Limb (tissue), 2 donors: ENCODE measurements around the gene MRGPRD.
"Not testable (repeated sequence)": the region's sequence is repeated elsewhere in the genome, so short reads cannot be mapped to it uniquely, and the experiment has no call there.

Experiments used
- DNase-seq, 2 donors: peaks; one replicate each; pipeline ENCODE4 v3.0.0-alpha.2; 2016; ENCODE audit errors: extremely low spot score in 2 of 2

Gene MRGPRD

DNA sequence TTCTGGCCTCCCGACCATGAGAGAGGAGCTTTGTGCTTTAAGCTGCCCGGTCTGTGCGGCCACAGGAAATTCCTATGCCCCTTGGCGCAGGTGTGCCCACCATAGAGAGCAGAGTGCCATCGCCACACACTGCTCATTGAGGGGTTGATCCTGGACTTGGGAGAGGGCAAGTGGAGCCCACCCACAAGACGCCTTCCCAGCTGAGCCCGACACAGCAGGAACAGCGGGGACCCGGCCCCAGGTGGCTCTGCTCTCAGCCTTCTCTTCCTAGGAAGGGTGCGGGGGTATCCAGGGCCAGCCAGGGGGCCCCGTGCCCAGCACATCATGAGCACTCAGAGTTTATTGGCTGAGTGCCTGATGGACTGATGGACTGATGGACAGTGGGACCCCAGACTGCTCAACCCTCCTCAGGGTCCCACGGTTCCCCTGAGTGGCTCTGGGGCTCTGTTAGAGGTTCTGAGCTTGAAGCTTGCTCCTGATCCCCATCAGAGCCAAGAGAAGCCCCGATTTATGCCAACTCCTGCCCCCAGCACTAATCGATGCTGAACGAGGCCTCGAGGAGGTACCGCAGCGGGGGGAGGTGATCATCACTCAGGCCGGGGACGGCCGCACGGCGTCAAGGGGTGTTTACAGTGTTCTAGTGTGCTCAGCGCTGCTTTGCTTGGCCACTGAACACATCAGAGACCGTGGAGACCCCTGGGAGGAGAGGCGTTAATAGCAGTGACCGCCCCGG lies 13.5 kb upstream of the MRGPRD start:
- DNase-seq = no peak

DNA sequence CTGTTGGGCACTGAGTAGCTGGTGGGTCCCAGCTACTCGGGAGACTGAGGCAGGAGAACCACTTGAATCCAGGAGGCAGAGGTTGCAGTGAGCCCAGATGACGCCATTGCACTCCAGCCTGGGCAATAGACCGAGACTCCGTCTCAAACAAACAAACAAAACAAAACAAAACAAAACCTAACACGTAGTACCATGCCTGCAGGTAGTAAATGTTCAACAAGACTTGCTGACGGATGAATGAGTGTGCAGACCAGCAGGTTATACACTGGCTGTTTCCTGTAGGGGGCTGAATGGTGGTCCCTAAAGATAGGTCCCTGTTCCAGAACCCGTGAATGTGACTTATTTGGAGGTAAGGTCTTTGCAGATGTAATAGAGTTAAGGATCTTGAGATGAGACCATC lies 12.8 kb upstream of the MRGPRD start:
- no peak for DNase-seq

DNA sequence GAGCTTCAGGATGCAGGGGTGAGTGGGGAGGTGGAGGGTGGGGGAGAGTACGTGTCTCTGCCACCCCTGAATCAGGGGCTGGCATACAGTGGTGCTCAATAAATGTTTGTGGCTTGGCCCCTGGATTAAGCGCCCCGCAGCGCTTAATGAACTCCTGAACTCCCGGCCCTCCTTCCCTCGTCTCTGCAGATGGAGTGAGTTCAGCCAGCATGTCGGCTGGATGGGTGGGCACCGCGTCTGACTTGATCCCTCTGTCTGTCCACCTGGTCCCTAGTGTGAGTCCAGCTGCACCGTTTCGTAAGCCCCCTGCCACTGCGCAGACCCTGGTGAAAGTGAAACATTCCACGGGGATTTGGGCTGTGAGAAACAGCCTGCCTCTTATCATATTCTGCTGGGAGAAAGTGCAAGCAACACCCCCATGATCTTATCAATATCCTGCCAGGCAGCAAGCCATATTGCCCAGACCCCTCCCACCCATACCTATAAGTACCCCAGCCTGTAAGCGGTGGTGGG lies 12.0 kb upstream of the MRGPRD start:
- DNase-seq = no peak

DNA sequence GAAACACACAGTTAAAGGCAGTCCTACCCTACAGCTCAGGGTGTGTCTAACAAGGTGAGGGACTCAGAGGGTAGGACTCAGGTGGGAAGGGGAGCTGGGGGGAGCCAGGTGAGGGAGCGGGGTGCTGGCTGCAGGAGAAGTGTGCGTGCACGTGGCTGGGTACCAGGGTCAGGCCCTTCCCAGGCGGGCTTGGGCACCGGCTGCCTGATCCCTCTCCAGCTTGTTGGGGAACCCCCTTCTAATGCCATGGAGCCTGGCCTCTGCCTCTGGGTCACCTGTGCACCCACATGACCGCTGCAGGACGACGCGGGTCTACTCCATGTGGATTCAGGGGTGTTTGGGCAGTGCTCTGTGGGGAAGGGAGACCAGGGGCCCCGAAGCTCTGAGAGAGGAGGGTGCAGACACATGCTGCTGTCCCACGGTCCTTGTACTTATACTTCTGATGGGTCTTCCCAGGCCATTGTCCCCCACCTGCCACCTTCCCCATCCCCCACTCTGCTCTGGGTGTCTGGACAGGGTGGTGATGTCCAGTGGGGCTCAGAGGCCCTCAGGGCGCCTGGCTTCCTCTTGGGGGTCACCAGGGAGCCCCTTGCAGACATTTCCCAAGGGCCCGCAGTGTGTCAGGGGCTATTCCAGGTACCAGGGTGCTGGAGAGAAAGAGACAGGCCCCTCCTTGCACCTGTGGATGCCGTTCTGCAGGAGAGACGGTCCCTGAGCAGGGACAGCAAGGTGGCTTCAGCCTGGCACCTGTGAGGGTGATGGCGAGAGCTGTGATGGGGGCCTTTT lies 10.4 kb upstream of the MRGPRD start:
- no peak for DNase-seq

DNA sequence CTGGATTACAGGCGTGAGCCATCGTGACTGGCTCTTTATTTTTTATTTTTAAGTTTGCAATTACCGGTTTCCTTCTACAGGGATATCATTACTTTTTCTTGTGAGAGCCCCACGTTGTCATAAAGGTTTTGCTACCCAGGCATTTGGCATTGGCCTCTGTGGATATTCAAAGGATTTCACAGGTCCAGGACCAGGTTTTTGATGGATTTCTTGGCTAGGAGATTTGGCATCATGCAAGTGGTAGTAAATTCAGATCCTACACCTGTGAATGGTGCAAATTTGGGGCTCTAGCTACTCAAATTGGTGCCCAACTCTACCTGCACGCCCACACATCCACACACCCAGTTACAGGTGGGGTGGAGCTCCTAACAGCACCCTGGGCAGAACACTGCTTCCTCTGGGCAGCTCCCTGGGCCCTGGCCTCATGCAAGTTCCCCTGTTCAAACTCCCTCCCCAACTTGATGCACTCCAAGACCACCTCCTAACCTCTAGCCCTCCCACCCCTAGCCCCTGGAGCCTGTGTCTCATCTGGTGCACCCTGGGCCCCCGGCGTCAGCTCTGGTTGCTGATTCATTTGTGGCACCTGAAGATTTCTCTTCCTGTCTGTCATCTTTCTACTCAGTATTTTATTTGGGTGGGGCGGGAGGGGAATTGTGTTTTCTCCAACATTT lies 9.3 kb upstream of the MRGPRD start:
- no peak for DNase-seq

DNA sequence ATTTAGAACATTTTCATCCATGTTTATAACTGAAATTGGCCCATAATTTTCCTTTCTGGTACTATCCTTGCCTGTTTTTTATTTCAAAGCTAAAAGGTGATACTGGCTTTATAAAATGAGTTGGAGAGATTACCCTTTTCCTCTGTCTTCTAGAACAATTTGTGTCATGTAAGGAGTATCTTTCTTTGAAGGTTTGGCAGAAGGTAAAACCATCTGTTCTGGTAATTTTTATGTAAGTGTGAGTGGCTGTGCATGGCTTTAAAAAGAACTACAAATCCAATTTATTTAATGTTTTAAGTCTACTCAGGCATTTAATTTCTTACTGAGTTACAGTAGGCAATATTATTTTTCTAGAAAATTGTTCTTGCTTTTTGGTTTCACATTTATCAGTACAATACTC lies 7.7 kb upstream of the MRGPRD start:
- no peak for DNase-seq

DNA sequence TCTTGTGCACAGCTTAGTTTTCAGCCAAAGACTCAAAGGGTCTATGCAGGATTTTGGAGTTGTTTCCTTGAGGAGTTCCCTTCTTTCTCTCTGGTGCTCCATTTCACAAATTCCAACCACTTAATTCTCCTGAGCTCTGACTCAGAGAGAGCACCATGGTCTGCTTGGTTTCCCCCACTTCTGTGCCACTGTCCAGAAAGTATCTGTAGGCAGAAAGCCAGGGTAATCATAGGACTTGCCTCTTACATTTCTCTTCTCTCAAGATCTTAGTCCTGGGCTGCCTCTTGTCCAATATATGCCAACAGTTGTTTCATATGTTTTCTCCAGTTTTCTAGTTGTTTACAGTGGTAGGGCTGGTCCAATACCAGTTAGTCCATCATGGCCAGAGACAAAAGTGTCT lies 6.4 kb upstream of the MRGPRD start:
- DNase-seq = no peak

DNA sequence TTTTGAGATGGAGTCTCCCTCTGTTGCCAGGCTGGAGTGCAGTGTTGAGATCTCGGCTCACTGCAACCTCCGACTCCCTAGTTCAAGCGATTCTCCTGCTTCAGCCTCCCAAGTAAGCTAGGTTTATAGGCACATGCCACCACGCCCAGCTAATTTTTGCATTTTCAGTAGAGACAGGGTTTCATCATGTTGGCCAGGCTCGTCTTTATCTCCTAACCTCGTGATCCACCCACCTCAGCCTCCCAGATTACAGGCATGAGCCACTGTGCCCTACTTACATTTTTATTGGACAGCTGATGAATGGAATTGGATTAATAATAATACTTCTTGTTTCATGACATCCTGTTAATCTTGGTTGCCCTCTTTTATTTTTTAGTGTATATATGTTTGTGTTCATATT lies 3.0 kb upstream of the MRGPRD start:
- no peak for DNase-seq

DNA sequence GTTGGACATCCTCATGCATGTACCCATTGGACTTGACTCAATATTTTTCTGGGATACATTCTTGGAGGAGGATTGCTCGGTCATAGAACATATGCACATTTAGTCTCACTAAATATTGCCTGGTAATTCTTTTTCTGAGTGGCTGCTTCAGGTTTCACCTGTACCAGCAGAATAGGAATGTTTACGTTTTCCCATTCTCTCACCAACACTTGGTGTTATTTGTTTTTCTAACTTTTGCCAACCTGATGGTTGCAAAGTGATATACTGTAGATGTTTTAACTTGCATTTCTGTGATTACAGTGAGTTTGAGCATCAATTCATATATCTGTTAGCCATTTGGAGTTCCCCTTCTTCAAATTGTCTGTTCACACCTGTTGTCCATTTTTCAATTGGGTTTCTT lies 1.3 kb upstream of the MRGPRD start:
- DNase-seq = no peak

DNA sequence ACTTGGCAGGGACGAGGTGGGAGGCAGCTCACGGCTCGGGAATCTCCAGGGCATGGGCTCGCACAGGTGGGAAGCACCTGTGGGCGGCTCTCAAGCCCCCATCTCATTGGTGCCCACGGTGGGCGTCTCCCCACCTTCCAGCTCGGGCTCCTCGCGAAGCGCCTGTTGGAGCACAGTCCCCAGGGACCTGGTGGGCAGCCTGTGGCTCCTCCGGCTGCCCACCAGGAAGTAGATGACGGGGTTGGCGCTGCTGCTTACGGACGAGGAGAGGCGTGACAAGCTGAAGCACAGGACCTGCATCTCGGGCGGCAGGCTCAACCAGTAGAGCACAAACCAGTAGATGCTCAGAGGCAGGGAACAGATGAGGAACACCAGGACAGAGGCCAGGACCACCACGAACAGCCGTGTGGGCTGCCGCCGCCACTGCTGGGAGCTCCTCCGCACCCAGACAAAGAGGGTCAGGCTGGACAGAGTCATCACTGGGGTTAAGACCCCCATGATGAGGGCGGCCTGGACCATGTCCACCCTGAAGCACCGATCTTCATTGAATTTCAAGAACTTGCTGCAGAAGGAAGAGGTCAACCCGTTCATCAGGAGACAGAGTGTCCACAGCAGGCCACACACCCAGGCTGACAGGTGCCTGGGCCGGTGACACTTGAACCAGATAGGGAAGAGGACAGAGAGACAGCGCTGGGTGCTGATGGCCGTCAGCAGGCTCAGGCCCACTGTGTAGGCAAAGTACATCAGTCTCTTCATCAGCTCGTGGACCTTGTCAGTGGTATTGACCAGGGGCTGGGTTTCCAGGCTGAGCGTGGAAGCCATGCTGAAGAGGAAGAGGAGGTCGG lies 633 bp downstream of the MRGPRD start:
- no peak for DNase-seq

DNA sequence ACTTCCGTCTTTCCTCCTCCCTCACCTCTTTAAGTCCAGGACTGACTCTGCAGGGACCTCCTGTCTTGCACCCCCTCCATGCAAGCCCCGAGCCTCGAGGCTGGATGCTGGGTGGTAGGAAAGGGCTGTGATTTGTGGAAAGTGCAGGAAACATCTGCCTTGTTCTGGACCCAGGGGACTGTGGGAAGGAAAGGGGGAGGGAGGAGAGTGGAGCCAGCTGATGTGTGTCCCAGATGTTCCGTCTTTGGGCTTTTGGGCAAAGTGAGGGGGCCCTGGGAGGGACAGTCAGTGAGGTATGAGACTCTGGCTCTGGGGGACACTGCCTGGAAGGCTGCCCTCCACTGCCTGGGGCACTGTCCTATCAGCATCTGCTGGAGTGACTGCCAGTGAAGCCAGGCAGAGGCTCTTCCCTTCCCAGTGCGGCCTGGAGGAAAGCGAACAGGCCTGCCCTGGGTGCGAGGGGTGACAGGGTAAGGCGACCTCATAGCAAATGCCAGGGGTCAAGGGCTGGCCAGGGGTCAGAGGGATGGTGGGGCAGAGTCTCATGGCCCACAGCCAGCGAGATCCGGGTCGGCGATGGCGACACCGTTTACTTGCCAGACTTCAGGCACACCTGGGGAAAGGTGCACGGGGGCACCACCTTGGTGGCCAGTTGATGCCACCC lies 1.7 kb downstream of the MRGPRD start:
- DNase-seq = peak; percentile 51 to 57

DNA sequence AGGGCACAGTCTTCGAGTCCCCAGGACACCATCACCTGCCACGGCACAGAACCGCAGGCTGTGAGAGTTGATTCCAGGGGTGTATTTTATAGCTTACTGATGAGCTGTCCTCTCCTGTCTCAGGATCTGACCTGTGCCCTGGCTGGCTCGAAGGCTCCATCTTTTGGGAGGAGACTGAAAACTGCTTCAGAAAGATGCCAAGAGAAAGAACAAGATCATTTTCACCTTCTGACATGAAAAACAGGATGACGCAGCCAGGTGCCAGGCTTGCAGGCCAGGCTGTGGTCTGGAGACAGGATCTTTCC lies 2.2 kb downstream of the MRGPRD start:
- no peak for DNase-seq

DNA sequence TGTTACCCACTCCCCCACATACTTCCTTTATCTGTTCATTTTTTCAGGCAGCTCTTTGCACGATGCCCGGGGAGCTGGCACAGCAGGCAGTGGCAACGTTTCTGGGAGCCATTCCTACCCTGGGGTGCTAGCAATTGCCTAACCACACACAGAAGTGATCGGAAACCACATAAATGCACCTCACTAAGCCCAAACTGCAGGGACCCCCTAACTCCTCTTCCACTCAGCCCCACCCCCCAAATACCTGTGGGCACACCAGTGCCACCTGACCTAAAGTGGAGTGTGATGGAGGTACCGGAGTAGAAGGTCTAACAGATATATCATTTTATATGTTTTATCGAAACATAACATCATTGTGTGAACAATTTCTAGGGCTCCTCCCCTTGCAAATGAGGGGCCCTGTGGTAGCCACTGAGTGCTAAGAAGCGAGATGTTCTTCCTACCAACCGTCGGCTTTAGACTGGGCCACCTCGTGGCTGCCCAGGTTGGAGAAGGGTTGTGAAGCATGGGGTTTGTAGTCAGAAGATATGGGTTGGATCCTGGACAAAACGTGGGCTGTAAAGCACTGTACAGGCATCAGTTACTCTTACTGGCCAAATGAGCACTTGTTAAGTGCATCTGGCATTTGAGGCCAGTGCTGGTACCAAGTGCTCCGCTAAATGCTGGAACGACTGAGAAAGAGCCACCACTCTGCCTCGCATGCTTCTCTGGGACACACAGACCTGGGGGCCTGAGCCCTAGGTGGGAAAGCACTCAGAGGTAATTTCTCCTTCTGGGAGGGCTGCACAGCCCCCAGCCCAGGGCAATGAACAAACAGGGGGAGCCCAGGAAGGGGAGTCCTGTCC lies 2.8 kb downstream of the MRGPRD start:
- no peak for DNase-seq

DNA sequence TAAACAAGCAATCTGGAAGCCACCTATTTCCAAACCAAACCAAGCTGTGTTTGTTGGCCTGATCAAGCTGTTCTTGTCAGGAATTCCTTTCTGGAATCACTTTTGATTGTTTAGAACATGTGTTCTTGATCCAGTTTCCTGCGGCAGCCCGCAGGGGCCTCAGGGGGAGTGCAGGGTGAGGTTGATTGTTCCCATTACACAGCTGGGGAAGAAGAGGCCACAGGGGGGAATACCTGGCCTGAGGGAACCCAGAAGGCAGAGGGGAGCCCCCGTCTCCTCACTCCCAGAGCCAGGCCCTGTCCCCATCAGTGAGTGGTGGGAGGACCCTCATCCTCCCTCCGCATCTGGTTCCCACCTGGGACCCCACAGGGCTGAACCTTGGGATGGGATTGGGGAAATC lies 4.2 kb downstream of the MRGPRD start:
- DNase-seq = peak in 1 of 2 donors; percentile 41

DNA sequence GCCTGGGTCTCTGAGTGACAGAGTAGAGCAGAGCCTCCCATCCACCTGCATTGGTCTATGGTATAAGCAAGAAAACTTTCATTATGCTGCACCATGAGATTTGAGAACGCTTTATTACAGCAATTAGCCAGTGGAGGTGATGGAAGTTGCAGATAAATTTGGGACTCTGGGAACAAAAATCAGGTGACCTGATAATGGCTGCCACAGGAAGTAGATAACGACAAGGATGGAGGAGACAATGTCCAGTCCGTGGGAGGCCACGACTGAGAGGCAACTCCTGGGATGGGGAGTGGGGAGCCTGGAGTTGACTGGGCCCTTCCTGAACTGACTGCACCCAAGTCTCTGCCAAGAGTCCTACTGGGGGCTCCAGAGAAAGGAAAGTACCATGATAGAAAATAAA lies 4.7 kb downstream of the MRGPRD start:
- no peak for DNase-seq

DNA sequence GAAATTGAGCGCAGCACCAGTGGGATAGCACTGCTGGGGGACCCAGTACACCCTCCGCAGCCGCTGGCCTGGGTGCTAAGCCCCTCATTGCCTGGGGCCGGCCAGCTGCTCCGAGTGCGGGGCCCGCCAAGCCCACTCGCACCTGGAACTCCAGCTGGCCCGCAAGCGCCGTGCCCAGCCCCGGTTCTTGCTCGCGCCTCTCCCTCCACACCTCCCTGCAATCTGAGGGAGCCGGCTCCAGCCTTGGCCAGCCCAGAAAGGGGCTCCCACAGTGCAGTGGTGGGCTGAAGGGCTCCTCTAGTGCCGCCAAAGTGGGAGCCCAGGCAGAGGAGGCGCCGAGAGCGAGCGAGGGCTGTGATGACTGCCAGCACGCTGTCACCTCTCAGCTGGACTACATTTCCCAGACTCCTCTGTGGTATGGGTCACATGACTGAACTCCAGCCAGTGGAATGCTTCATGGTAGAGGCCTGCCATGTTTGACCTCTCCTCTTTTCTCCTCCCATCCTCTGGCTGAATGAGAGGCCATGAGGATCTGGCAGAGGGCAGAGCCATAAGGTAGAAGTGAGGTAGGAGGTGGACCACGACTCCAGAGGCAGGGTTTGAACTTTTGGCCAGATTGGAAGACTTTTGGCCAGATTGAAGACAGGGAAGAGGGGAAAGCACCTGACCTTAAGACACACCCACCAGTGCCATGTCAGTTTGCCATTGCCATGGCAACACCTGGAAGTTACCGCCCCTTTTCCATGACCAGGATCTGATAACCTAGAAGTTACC lies 6.2 kb downstream of the MRGPRD start:
- DNase-seq = no peak

DNA sequence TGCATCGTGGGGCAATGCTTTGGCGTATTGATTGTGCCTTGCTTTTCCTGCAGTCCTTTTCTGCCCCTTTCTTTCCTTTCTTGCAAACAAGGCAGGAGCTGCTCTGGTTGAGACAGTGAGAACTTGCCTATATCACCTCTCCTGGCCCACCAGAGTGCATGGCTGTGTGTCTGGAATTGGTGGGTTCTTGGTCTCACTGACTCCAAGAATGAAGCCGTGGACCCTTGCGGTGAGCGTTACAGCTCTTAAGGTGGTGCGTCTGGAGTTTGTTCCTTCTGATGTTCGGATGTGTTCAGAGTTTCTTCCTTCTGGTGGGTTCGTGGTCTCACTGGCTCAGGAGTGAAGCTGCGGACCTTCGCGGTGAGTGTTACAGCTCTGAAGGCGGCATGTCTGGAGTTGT lies 7.1 kb downstream of the MRGPRD start:
- not testable (repeated sequence) for DNase-seq

DNA sequence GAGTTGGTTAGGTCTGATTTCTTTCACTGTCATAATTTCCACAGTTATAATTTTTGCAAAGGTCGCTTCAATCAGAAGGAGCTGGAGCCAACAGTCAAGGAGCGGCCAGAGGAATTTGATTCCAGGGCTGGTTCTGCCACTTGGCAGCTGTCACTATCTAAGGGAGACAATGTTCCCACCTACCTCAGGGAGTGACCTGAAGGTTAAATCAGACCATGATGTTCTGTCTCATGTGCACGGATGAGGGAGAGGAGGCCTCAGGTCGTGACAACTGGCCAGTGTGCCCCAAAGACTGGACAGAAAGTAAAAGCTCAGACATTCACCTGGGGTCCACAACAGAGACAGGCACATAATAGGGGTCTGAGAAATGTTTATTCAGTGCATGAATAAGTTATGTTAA lies 7.6 kb downstream of the MRGPRD start:
- DNase-seq = no peak

DNA sequence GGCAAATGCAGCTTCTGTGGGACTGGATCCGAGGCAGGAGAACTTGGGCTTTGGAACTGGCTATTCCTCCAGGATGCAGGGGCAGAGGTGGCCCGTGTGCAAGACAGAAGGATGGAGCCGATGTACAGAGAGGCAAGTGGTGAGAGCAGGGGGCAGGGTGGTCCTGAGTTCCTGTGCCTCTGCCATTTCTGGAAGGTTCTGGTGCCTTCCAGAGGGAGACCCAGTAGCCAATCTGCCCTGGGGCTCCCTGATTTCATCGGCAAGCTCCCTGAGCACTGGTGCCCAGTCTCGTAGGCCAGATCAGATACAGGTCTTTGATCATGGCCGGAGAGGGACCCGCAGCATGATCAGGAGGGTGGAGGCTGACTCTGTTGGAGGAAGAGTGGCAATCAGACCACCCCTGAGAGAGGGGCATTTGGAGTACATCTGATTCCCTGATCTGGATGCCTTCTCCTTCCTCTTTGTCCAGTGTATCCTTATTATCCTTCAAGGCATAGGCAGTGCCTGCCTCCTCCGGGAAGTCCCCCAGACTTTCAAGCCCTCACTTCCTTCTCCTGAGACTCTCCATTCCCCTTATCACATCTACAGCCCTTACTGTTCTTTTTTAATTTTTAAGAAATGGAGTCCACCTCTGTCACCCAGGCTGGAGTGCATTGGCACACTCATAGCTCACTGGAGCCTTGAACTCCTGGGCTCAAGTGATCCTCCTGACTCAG lies 9.7 kb downstream of the MRGPRD start:
- no peak for DNase-seq
